Right lobe of liver (tissue), 6 donors: Measurements from ENCODE around the gene ZNF573. TPM values are rescaled to one million over a fixed set of nuclear protein-coding genes. Genes with fewer than 3 reads are reported as not detected.

ENCODE experiments used
- ATAC-seq, 4 donors: fragments of 200-7000 bp; cut with Tn5 transposase; one replicate each; pipeline ENCODE4 v1.9.1; 2020; ENCODE audit warnings: mild to moderate bottlenecking in 4 of 4, moderate library complexity in 4 of 4
- DNase-seq, 3 donors: peaks; one replicate each; pipeline ENCODE4 v3.0.0-alpha.2; 2020
- H3K27ac ChIP-seq, 3 donors: fragments of 200-600 bp; one replicate each; pipeline ENCODE4 v1.8.0; 2022
- H3K27me3 ChIP-seq, 2 donors: fragments of 200-600 bp; one replicate each; pipeline ENCODE4 v1.8.0; 2022
- H3K36me3 ChIP-seq, 4 donors: fragments of 200-600 bp; sonication (generic) in 1 of 4; one replicate each; pipeline versions ENCODE4 v1.5.1 to v1.8.0; 2017 to 2022; ENCODE audit warnings: control low read depth in 1 of 4
- H3K4me1 ChIP-seq, 4 donors: fragments of 200-600 bp; sonication (generic) in 1 of 4; one replicate each; pipeline versions ENCODE4 v1.5.1 to v1.8.0; 2017 to 2022; ENCODE audit warnings: control low read depth in 1 of 4
- H3K4me3 ChIP-seq, 3 donors: fragments of 200-600 bp; one replicate each; pipeline ENCODE4 v1.8.0; 2022
- H3K9me3 ChIP-seq, 4 donors: fragments of 200-600 bp; sonication (generic) in 1 of 4; one replicate each; pipeline versions ENCODE4 v1.5.1 to v1.8.0; 2017 to 2022; ENCODE audit warnings: control low read depth in 1 of 4
- POLR2A ChIP-seq: fragments of 450-650 bp; IDR thresholded peaks from one replicate; pipeline ENCODE4 v1.6.1; 2017; ENCODE audit warnings: antibody characterized with exemption, mild to moderate bottlenecking
- WGBS: methylation state at CpG from one replicate; pipeline ENCODE4 v1.1.6; 2018; ENCODE audit warnings: low coverage, low lambda C conversion rate; ENCODE audit not compliant: insufficient coverage; ENCODE audit errors: missing lambda C conversion rate; 5-methylcytosine and 5-hydroxymethylcytosine counted together
- intact Hi-C, 2 donors: fragments of 100-400 bp; cut with DNase I; formaldehyde crosslinking; loops; one replicate each; pipeline versions ENCODE4 v1.11.2 to v1.14.1; 2022
- total RNA-seq, 6 experiments: library from RNA; depleted of rRNA in 2 of 6; stranded (reverse); fragments of >200 nt in 2 of 6; fragmentation: NEBNext Ultra II Directional in 3 of 6; extraction: Animal tissue kit (Norgen Biotek cat#: 25700) in 3 of 6; gene quantifications; one replicate each; pipeline versions ENCODE4 v1.1.0 to v1.2.4, GENCODE V29; 2016 to 2023
- TF ChIP-seq, protein P1 (sequence below), 4 donors: fragments of 200-600 bp in 3 of 4; fragments of 450-650 bp in 1 of 4; IDR thresholded peaks; one replicate each; pipeline versions ENCODE4 v1.5.1 to v1.8.0; 2016 to 2022; ENCODE audit warnings: antibody characterized with exemption in 4 of 4, mild to moderate bottlenecking in 2 of 4
- donor health status: DM: no; HTN: yes; CAD: no.
- donor health status: DM: no; HTN: no; CAD: no.
- donor health status: DM: no; HTN: no; CAD: no.
- donor health status: DM: no; HTN: yes; CAD: no.
- donor health status: DM: no; HTN: yes; CAD: no.

ZNF573 gene
- total RNA-seq, 6 experiments from 2014 or later: 1.9 to 7.1 (median 3.3) TPM

DNA sequence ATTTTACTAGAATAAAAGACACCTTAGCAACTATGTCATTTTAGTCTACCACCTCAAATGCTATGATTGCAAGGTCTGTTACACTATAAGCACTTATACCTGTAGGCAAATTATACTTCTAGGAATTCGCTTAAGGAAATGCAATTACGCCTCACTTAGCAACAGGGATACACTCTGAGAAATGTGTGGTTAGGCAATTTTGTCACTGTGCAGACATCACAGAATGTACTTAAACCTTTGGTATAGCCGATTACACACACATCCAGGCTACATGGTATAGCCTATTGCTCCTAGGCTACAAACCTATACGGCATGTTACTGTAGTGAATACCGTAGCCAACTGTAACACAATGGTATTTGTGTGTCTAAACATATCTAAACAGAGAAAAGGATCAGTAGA lies 30.0 kb upstream of the ZNF573 start:
- Histone ChIP-seq H3K27ac (no peak overlapping the region), H3K4me1 (no peaks in the 10 kb centered on the region), H3K36me3 (no peaks in the 10 kb centered on the region), H3K4me3 (no peak overlapping the region), H3K27me3 (no peaks in the 10 kb centered on the region), H3K9me3 (peaks cover 0 to 8% (median under 1%) of the 10 kb centered on the region in 4 donors)
- ATAC-seq (no peak), DNase-seq (no peak)
- intact Hi-C loops: no loop called here
- 72% methylated on average over 5 of the region's 5 CpGs for WGBS
- TF ChIP-seq, protein P1, sequence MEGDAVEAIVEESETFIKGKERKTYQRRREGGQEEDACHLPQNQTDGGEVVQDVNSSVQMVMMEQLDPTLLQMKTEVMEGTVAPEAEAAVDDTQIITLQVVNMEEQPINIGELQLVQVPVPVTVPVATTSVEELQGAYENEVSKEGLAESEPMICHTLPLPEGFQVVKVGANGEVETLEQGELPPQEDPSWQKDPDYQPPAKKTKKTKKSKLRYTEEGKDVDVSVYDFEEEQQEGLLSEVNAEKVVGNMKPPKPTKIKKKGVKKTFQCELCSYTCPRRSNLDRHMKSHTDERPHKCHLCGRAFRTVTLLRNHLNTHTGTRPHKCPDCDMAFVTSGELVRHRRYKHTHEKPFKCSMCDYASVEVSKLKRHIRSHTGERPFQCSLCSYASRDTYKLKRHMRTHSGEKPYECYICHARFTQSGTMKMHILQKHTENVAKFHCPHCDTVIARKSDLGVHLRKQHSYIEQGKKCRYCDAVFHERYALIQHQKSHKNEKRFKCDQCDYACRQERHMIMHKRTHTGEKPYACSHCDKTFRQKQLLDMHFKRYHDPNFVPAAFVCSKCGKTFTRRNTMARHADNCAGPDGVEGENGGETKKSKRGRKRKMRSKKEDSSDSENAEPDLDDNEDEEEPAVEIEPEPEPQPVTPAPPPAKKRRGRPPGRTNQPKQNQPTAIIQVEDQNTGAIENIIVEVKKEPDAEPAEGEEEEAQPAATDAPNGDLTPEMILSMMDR (IDR thresholded peaks at IDR 0.05): no peak
- no peak for TF ChIP-seq POLR2A

DNA sequence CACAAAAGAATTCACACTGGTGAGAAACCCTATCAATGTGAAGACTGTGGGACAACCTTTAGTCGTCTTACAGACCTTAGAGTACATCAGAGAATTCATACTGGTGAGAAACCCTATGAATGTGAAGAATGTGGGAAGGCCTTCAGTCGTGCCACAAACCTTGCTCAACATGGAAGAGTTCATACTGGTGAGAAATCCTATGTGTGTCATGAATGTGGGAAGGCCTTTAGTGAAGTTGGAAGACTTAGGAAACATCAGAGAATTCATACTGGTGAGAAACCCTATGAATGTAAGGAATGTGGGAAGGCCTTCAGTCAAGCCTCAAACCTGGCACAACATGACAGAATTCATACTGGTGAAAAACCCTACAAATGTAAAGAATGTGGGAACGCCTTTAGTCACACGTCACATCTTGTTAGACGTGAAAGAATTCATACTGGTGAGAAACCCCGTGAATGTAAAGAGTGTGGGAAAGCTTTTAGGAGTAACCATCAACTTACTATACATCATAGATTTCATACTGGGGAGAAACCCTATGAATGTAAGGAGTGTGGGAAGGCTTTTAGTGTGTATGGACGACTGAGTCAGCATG lies 24.0 kb upstream of the ZNF573 start:
- intact Hi-C loops: no loop called here
- H3K4me1 ChIP-seq: no peaks in the 10 kb centered on the region
- H3K27me3 ChIP-seq: no peaks in the 10 kb centered on the region
- 50% methylated on average over 7 of the region's 7 CpGs for WGBS
- H3K9me3 ChIP-seq: peaks cover 0 to 28% (median 5%) of the 10 kb centered on the region in 4 donors
- TF ChIP-seq POLR2A: no peak
- TF ChIP-seq, protein P1 (IDR thresholded peaks at IDR 0.05): no peak
- DNase-seq (no peak), ATAC-seq (no peak)
- H3K4me3 ChIP-seq: no peak overlapping the region
- no peaks in the 10 kb centered on the region for H3K36me3 ChIP-seq
- no peak overlapping the region for H3K27ac ChIP-seq

DNA sequence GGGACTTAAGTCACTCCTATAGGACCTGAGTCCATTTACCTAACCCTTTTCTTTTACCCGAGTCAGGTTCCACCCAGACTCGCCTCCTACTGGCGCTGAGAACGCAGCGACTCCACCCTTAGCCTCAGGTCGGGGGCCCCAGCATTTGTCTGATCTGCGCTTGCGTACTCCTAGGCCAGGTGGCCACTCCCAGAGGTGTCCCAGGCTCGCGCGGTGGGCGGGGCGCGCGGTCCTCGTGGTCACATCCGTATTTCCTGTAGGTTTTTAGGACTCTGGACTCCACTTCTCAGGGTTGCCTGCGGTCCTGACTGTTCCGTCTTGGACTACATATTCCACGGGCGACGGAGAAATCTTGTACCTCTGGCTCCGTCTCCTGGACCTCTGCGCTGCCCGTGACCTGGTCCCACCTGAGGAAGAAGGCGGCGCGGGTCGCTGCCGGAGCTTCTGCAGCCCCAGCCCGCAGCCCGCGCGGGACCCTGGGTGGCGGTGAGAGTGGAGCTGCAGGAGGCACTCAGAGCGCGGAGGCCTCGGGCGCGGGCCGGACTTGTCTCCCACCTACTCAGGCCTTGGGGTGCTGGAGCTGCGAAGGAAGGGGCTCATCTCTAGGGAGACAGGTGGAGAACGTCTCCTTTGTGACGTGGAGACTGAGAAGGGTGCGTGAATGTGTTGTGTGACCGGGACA lies 11.0 kb upstream of the ZNF573 start:
- DNase-seq: no peak
- H3K4me3 ChIP-seq: no peak overlapping the region

DNA sequence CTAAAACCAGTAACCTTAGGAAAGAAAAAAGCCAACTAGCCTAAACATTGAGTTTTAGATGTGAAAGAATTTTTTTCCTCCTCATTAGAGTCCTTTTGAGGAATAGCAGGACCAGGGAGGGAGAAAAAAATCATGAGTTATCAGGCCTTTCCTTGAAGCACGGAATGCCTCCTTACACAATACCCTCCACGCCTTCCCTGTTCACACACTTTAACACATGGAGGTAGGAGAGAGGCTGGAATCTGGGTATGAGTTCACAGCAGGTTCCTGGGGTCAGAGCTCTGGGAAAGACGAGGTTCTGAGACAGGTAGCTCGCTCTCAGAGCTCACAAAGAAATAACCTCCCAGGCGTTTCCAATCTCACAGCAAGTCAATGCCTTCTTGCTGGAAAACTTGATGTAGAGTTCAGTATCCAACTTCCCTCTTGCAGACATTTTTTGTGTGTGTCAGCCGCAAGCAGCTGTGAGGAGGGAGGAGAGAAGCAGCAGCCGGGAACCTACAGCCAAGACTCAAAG lies 716 bp downstream of the ZNF573 start:
- intact Hi-C loops: no loop called here
- 8% methylated on average over 6 of the region's 7 CpGs for WGBS
- Histone ChIP-seq H3K4me3 (peak overlapping the region; percentile 60 to 88 (median 74)), H3K27ac (peak overlapping the region; percentile 58 to 73 (median 59)), H3K27me3 (no peaks in the 10 kb centered on the region), H3K36me3 (no peaks in the 10 kb centered on the region), H3K4me1 (no peaks in the 10 kb centered on the region), H3K9me3 (no peaks in the 10 kb centered on the region)
- ATAC-seq (no peak), DNase-seq (no peak)
- no peak for TF ChIP-seq POLR2A
- TF ChIP-seq, protein P1 (IDR thresholded peaks at IDR 0.05): no peak

More for the DNA sequence above, 11.0 kb upstream of the ZNF573 start:
- no peaks in the 10 kb centered on the region for H3K27me3 ChIP-seq
- ATAC-seq: peak in 1 of 4 donors; percentile 26
- WGBS: 44% methylated on average over 28 of the region's 46 CpGs
- H3K27ac ChIP-seq: no peak overlapping the region
- TF ChIP-seq, protein P1 (IDR thresholded peaks at IDR 0.05): no peak
- no peak for TF ChIP-seq POLR2A
- intact Hi-C loops: no loop called here
- no peaks in the 10 kb centered on the region for H3K36me3 ChIP-seq
- H3K4me1 ChIP-seq: no peaks in the 10 kb centered on the region
- H3K9me3 ChIP-seq: peaks cover 0 to 15% (median 0%) of the 10 kb centered on the region in 4 donors
